ENCODE results near the gene ALDH1L1.

DNA sequence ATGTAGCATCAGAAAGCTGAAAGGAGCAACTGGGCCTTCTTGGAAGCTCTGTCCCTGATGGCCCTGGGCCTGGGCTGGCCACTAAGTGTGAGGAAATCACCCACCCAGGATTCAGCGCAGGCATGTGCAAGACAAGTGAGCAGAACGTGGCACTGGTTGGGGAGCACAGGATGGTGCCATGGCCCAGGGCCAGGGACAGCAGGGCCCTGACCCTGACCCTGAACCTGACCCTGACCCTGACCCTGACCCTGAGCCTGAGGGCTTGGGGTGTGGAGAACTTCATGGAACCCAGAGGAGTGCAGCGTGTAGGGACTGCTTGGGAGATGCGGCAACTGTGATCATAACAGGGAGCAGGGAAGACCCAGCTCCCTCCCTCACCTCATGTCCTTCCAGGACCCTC is 5.9 kb upstream of the ALDH1L1 start:
- TF ChIP-seq ELF4 (IDR thresholded peaks at IDR 0.05), result no peak
- TF ChIP-seq SP1 (IDR thresholded peaks at IDR 0.05), result no peak
- TF ChIP-seq TARDBP (IDR thresholded peaks at IDR 0.05), result no peak

Data from HEK293T (cell line).